Stimulated activated CD8-positive, alpha-beta memory T cell treated with anti-CD3 and anti-CD28 coated beads, Interleukin-7, amount 100 ng/mL, for 4 hours (primary cell): ENCODE data around the gene PACS2.
"Not testable (repeated sequence)": the region's sequence is repeated elsewhere in the genome, so short reads cannot be mapped to it uniquely, and the experiment has no call there.

Source experiments
- DNase-seq, 2 donors: peaks; one replicate each; pipeline ENCODE4 v3.0.0-alpha.2; 2020; ENCODE audit warnings: low read depth in 2 of 2

Gene PACS2

GRCh38 chr14:105315941-105316576, 1.5 kb downstream of the PACS2 start:
- no peak for DNase-seq

GRCh38 chr14:105316577-105316941, 2.0 kb downstream of the PACS2 start:
- no peak for DNase-seq

- DNase-seq, result no peak
Measured at GRCh38 chr14:105316968-105317510, 2.5 kb downstream of the PACS2 start.

GRCh38 chr14:105317546-105317945, 3.0 kb downstream of the PACS2 start:
- DNase-seq, result no peak

GRCh38 chr14:105322791-105323556, 8.4 kb downstream of the PACS2 start:
- no peak for DNase-seq

- DNase-seq, result no peak
Measured at GRCh38 chr14:105323663-105324062, 9.1 kb downstream of the PACS2 start.

GRCh38 chr14:105324080-105324778, 9.7 kb downstream of the PACS2 start:
- no peak for DNase-seq

GRCh38 chr14:105324871-105325270, 10.3 kb downstream of the PACS2 start:
- no peak for DNase-seq

GRCh38 chr14:105325303-105325702, 10.8 kb downstream of the PACS2 start:
- no peak for DNase-seq

GRCh38 chr14:105325716-105326567, 11.4 kb downstream of the PACS2 start:
- no peak for DNase-seq

- DNase-seq, result no peak
Measured at GRCh38 chr14:105326568-105326867, 12.0 kb downstream of the PACS2 start.

- no peak for DNase-seq
Measured at GRCh38 chr14:105326891-105327694, 12.5 kb downstream of the PACS2 start.

- not testable (repeated sequence) for DNase-seq
Measured at GRCh38 chr14:105327695-105328045, 13.1 kb downstream of the PACS2 start.

GRCh38 chr14:105328070-105328677, 13.6 kb downstream of the PACS2 start:
- DNase-seq, result no peak

- DNase-seq, result no peak
Measured at GRCh38 chr14:105328678-105329390, 14.3 kb downstream of the PACS2 start.

GRCh38 chr14:105329411-105330150, 15.0 kb downstream of the PACS2 start:
- DNase-seq, result no peak

- DNase-seq, result no peak
Measured at GRCh38 chr14:105330491-105330895, 15.9 kb downstream of the PACS2 start.

GRCh38 chr14:105331575-105332349, 17.2 kb downstream of the PACS2 start:
- no peak for DNase-seq
